ENCODE results near the gene PDE4B.

DNA sequence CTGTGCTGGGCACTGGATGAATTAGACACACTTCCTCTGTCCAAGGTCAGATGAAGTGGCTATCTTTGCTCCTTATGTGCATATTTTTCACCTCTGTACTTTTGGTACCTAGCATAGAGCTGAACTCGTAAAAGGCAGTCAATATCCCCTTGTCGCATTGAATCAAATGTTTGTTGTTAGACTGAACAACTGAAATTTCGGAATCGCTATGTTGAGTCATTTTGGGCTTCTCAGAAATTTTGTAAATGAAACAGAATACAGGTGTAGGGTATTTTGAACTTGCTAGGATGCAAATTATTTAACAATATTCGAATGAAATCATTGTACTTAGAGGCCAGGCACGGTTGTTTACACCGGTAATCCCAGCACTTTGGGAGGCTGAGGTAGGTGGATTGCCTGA is 48.0 kb downstream of the PDE4B start:
- TF ChIP-seq, protein P1, sequence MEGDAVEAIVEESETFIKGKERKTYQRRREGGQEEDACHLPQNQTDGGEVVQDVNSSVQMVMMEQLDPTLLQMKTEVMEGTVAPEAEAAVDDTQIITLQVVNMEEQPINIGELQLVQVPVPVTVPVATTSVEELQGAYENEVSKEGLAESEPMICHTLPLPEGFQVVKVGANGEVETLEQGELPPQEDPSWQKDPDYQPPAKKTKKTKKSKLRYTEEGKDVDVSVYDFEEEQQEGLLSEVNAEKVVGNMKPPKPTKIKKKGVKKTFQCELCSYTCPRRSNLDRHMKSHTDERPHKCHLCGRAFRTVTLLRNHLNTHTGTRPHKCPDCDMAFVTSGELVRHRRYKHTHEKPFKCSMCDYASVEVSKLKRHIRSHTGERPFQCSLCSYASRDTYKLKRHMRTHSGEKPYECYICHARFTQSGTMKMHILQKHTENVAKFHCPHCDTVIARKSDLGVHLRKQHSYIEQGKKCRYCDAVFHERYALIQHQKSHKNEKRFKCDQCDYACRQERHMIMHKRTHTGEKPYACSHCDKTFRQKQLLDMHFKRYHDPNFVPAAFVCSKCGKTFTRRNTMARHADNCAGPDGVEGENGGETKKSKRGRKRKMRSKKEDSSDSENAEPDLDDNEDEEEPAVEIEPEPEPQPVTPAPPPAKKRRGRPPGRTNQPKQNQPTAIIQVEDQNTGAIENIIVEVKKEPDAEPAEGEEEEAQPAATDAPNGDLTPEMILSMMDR (IDR thresholded peaks at IDR 0.05): no peak
- TF ChIP-seq POLR2AphosphoS5 (IDR thresholded peaks at IDR 0.05): no peak
- TF ChIP-seq POLR2A (IDR thresholded peaks at IDR 0.05): no peak
- no peak for TF ChIP-seq EP300 (IDR thresholded peaks at IDR 0.05)

All from sigmoid colon (tissue), 4 donors.